Heart left ventricle (tissue), 13 donors: Measurements from ENCODE around the gene INO80C.

ENCODE experiments used
- CTCF ChIP-seq, 12 donors: fragments of 200-600 bp; sonication (generic) in 4 of 12; IDR thresholded peaks; one replicate each; pipeline versions ENCODE4 v1.5.0 to v1.8.0; 2018 to 2022; ENCODE audit warnings: antibody characterized with exemption in 12 of 12, mild to moderate bottlenecking in 5 of 12
- POLR2A ChIP-seq, 2 donors: fragments of 450-650 bp; IDR thresholded peaks; one replicate each; pipeline ENCODE4 v1.6.1; 2017; ENCODE audit warnings: antibody characterized with exemption in 2 of 2, mild to moderate bottlenecking in 2 of 2, moderate library complexity in 2 of 2
- donor health status: ischemic (EF 13 %, LVEDD 7.1; RV severe dilation, severe dysfunction).
- donor health status: DM: no; HTN: yes; CAD: no.
- donor health status: DM: no; HTN: no; CAD: no.
- donor health status: ischemic (EF 25% LVEDD 6.9; RV normal size, moderate dysfunction).
- donor health status: ischemic (EF 25% LVEDD 5.7; RV mildly dilated, moderate dysfunction).
- donor health status: ischemic (EF 35%, LVEDD 5.7; RV mildly dilated, moderate dysfunction).
- donor health status: nonischemic (EF 11% LVEDD 7.7; RV severe dilation, severe dysfunction).
- donor health status: DM: yes; HTN: yes; CAD: no.
- donor health status: PGD.
- donor health status: ischemic (EF 29% LVEDD 5.4; RV normal size, mild dysfunction).
- donor health status: nonischemic (EF 23%, LVEDD 6.1; RV moderate dilation, normal function).

GRCh38 chr18:35507623-35508022, 9.9 kb upstream of the INO80C start:
- TF ChIP-seq CTCF (IDR thresholded peaks at IDR 0.05) (no peak), POLR2A (IDR thresholded peaks at IDR 0.05) (no peak)
